Measurements from ENCODE around the gene MBP. TPM values are rescaled to one million over a fixed set of nuclear protein-coding genes. Genes with fewer than 3 reads are reported as not detected.

The MBP gene
- polyA plus RNA-seq, 3 donors: 6.6 to 14.6 (median 8.5) TPM

DNA sequence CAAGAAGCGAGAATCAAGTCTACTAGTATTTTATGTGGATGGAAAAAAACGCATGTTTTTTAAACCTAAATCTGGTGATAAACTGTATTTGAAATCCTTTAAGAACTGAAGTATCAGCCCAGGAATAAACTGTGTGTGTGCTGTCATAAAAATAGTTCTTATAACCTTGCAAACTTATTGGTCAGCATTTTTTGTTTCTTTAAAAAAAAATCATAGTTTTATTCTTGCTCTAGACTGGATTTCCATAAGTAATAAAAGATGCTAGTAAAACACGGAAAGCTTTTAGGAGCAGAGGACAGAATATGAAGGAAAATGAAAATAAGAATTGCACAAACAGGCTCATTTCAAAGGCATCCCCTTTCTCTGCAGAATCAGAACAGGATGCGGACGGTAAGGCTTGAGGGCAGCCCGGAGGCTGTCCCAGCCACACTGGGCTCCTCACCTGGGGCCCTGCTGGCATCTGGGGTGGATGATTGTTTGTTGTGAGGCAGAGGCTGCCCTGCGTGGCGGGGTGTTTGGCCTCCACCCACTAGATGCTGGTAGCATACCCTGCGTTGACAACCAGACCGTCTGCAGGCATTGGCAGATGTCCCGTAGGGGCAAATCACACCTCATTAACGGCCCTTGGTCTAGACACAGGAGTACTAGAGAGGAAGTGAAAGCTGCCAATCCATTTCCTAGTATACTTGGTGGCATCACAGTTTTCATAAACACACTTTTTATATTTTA lies 52.5 kb downstream of the MBP start:
- H3K27ac ChIP-seq (ENCODE audit: low read depth, low read length): no peak overlapping the region
- 52 to 86% (median 57%) methylated on average over 12 of the region's 12 CpGs for whole genome bisulfite sequencing, 3 donors

DNA sequence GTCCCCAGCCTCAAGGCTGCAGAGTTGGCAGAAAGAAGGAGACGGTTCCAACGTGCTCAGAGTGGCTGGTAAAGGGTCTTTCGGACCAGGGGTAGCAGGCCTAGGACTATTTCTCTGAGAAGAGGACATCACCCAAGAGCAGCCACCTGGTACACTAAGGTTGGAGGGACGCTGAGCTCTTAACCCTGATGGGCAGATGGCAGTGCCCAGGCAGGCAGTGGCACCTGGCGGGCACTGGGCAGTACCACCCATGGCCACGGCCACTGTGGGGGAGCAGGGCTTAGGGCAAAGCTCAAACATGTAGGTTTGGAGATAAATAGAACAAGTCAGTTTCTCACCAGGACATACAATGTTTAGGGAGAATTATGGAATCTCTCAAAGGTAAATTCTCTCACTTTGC lies 53.5 kb downstream of the MBP start:
- WGBS, 3 donors: 80 to 89% (median 83%) methylated on average over 6 of the region's 6 CpGs
- H3K27ac ChIP-seq (ENCODE audit: low read depth, low read length): no peak overlapping the region

DNA sequence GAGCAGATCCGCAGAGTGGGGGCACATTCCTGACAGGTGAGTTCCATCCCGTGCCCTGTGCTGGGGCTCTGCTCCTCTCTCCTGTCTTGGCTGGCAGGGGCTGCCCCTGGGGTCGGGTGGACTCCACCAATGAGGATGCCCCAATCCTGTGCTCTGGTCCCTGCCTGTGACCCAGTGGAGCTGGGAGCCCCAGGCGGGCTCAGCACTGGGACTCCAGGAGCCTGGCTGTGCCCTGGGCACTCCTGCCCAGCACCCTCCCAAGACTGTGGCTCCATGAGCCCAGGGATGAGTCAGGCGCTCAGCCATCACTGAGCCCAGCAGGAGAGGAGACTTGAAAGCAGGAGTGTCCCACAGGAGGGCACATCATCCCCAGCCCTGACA lies 53.9 kb downstream of the MBP start:
- WGBS, 3 donors: 86 to 100% (median 98%) methylated on average over 4 to 5 of the region's 5 CpGs
- no peak overlapping the region for H3K27ac ChIP-seq (ENCODE audit: low read depth, low read length)

DNA sequence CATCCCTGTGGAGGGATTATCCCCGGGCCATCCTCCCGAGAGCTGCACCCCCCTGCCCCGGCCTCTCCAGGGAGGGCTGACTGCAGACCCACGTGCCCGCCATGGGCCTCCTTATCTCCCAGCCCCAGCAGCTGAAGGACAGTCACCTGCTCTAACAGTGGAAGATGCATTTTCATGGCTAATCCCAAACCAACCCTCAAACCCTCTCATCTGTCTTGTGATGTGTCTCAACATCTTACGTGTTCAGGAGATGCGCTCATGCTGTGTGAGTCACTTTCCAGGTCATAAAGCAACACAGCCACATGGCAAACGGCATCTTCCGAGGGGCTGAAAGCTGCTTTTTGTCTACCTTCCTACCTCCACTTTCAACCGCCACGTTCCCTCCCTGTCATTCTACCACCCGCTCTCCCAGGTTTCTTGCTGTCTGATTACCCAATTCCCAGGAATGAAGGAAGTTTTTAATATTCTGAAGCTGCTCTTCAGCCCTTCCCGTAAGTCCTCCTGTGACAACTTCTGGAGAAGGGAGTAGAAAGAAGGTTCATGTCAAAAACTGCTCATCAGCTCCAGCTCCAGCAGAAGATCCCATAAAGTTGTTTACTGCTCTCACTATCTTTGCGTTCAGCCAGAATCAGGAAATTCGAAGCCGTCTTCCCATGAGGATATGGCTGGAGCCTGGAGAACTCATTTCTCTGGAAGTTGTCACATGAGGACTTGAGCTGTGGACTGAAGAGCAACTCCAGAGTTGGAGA lies 54.5 kb downstream of the MBP start:
- no peak overlapping the region for H3K27ac ChIP-seq (ENCODE audit: low read depth, low read length)
- 77 to 83% (median 78%) methylated on average over 16 of the region's 16 CpGs for whole genome bisulfite sequencing, 3 donors

DNA sequence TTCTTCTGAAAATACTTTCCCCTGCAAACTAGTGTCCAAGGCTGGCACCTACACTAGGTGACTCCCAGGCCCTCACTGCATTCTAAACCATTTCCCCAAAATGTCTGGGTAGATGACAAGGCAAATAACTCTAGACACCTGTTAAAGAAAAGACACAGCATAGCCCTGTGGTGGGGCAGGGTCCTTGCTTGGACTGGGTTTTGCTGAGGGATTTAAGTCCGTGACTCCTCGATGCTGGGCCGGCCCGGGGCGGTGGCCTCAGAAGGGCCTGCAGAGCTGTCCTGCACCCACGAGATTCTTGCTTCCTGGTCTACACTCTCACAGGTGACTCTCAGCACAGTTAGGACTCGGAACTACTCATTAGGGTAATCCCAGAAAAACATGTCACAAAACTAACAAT lies 55.2 kb downstream of the MBP start:
- no peak overlapping the region for H3K27ac ChIP-seq (ENCODE audit: low read depth, low read length)
- 92 to 97% (median 94%) methylated on average over 7 of the region's 7 CpGs for WGBS, 3 donors

DNA sequence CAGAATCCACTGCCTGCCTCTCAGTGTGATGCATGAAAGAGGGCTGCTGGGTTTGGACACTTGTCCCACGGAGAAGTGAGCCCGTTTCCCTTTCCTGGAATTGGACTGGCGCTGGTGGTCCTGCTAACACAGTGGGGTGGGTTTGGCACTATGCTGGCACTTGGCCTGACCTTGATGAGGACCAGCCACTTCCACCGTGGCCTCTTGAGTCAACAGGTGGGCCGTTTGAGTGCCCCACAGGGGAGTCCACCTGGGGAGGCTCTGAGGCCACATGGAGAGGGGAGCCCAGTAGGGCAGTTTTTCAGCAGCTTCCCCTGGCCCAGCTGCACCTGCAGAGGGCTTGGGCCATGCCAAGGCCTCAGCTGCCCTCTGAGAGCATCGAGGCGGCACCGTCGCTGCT lies 56.5 kb downstream of the MBP start:
- no peak overlapping the region for H3K27ac ChIP-seq (ENCODE audit: low read depth, low read length)
- 83 to 94% (median 94%) methylated on average over 9 of the region's 9 CpGs for WGBS, 3 donors

DNA sequence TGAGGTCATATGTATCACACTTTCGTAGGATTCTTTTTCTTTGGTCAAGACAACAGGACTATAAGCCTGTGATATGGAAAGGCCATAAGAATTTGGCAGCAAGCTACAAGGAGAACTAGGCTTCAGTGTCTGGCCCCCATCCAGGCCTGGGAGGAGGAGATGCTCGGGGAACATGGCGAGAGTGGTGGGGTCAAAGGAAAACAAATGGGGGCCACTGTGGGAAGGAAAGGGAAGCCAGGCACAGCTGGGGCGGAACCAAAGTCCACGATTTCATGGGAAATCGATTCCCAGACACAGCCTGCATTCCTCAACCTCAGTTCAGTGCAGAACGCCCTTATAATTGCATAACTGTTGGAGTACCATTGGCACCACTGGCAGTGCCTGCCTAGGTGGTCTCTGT lies 58.2 kb downstream of the MBP start:
- 62 to 67% (median 65%) methylated on average over 7 of the region's 7 CpGs for WGBS, 3 donors
- no peak overlapping the region for H3K27ac ChIP-seq (ENCODE audit: low read depth, low read length)

DNA sequence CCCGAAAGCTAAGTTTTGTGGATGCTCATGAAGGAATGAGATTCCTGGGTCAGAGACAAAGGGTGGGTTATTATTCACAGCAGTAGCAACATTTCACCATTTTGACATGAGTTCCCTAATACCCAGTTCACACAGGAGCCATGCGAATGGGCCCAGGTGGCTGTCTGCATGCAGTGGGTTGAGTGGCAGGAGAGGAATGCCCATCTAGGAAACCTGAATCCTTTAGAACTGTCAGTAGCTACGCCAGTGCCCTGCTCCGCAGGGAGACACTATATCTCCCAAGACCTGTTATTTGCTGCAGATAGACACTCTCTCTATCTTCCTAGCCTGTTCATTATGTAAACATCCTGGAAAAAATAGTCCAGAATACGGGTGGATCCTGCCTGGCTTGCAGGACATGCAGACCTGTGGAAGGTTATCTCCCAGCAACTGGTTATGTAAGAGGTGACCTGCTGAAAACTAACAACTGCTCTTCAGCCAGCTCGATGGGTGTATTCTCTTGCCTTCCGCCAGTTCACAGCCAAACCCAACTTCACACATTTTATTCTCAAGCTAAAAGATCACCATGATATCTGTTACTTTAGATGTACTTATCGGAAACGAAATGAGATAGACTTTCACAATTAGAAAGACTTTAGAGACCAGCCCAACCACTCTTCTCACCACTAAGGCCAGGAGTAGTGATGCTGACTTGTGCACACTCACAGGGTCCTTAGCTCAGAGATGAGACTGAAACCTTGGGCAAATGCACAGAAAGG lies 59.1 kb downstream of the MBP start:
- H3K27ac ChIP-seq (ENCODE audit: low read depth, low read length): no peak overlapping the region
- 75 to 86% (median 86%) methylated on average over 9 of the region's 9 CpGs for WGBS, 3 donors

DNA sequence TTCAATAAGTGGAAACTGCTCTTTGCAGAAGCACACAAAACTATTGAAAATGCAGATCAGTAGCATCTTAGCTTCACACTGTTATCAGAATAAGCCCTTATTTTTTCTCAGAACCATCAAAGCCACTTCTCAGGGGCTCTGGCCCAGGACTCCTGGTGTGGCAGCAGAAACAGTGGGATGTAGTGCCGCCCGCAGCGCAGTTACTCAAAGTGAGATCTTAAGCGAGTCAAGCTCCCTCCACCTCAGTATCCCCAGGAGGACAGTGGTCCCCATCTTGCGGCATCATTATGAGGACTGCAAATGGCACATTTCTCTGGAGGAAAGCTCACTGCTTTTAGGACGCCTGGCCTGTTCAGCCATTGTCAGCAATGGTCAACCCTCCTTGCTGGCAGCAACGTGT lies 60.0 kb downstream of the MBP start:
- H3K27ac ChIP-seq (ENCODE audit: low read depth, low read length): no peak overlapping the region
- WGBS, 3 donors: 95 to 96% (median 95%) methylated on average over 7 of the region's 7 CpGs

DNA sequence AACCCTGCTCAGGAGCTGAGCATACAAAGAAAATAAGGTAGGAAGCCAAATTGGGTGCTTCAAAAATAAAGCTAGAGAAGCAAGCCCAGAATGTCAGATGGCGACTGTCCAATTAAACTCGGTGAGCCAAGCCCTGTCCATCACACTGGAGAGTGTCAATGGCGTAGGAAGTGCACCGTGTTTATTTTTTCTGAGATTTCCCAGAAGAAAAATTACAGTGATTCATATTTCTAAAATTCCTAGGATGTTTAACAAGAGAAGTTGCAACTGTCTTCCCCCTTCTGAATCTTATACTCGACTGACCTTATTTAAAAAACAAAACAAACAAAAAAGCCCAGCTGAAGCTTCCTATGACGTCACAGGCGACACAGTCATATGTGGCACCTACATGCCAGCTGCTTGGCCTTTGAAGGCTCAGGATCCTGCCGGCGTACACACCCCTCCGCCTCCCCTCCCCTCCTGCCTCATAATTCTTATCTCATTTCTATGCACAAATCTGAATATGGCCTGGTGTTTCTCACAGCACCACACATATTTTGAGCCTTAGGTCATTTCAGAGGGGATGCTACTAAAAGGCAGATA lies 60.8 kb downstream of the MBP start:
- 26 to 48% (median 38%) methylated on average over 10 of the region's 10 CpGs for WGBS, 3 donors
- no peak overlapping the region for H3K27ac ChIP-seq (ENCODE audit: low read depth, low read length)

DNA sequence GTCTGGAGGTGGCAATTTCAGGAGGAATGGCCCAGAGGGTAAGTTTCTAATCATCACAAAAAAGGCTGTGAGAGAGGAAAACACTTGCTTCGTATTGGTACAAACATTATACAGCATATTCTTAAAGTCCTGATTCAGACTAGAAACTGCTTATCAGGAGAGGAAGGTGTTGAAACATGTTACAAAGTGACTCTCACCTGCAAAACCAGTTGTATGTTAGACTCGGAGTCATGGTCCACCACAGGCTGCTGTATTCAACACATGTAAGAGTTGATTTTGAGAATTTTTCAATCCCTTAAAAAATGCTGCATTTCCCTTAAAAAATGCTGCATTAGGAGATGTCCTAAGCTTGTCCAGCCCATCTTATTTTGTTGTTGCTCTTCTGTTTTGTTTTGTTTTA lies 61.5 kb downstream of the MBP start:
- 72 to 78% (median 76%) methylated on average over 2 of the region's 2 CpGs for WGBS, 3 donors
- H3K27ac ChIP-seq (ENCODE audit: low read depth, low read length): no peak overlapping the region

DNA sequence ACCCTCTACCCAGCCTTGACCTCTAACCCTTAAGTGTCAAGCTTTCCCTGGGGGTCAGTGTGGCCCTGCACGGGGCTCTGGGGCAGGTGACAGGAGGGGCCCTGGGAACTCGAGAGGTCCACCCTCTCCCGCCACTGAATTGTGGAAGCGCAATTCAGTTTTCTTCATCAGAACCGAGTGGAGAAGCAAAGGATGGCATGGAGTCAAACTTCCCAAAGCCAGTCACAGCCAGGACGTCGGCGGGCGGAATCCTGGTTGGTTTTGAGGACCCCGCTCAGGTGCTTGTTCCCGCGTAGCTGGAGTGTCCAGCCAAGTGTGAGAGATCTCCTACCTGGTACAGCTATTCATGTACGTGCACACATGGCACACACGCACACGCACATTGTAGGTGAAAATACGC lies 62.0 kb downstream of the MBP start:
- H3K27ac ChIP-seq (ENCODE audit: low read depth, low read length): no peak overlapping the region
- 89 to 94% (median 91%) methylated on average over 16 of the region's 16 CpGs for WGBS, 3 donors

DNA sequence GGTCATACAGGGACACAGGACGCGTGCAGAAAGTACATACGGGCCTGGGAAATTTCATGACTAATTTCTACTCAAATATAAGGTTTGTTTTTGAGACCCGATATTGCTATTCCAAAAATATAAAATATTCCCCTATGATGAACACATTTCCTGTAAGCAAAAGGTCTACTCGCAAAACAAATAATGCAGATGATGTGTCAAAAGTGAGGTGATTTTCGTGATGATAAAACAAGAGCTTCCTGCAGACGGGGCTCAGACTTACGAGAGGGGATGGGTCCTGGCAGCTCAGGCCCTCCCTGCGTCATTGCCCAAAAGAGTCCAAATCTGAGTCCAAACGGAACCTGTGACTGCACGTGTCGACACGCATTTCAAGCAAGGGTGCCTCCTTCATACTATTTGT lies 62.7 kb downstream of the MBP start:
- no peak overlapping the region for H3K27ac ChIP-seq (ENCODE audit: low read depth, low read length)
- 85 to 93% (median 87%) methylated on average over 13 of the region's 13 CpGs for WGBS, 3 donors

DNA sequence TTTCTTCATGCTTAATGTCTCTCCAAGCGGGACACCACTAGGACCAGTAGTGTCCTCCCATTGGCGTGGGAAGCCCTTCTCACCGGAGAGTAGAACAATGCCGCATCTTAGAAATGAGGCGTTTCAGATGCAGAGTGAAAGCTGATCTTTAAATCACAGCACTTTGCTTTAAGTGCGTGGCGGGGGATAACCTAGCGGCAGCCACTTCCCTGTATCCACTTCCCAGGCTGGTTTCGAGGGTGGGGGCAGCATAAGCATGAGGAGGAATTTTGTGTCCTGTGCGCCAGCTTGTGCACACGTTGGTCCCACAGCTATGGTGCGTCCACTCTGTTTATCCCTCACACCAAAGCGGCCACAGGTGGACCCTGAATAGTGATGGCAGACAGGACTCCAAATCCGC lies 63.1 kb downstream of the MBP start:
- peak overlapping the region; percentile 21 for H3K27ac ChIP-seq (ENCODE audit: low read depth, low read length)
- WGBS, 3 donors: 87 to 94% (median 90%) methylated on average over 14 of the region's 14 CpGs

DNA sequence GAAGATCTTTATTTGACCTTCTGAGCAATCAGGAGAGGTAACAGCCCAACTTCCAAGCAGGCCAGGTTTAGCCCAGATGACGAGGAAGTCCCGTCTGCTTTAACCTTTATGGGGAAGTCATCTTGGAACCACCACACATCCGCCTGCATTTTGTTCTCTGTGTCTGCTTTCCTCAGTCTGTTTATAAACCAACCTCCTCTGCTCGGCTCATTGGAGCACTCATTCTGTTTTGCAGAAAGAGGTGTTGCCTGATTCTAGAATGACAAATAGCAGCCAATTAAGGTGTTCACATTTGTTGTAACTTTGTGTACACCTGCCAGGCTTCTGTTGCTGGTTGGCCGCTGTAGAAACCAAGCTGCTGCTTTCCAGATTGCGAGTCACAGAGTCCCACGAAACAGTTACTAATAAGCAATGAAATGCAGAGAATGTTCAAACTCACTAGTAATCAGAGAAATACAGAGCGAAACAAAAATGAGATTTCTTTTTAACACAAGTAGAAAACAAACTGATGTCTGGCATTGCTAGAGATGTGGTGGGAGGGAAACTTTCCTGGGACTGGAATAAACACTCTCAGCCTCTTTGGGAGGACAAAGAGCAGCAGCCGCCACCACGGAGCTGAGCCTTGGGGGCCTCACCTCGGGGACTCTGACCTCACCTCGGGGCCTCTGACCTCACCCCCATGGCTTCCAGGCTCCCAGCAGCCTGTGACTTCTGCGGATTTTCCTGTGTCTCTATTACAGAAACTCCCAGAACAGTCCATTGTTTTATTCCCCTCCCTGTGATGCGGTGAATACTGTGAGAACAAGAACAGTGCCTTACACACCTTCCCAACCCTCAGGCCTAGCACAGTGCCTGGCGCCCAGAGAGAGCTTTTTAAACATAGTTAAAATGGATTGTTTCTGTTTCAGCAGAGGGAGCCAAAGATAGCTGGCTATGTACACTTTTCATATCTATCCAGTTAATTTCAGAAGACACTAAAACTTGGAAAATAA lies 64.0 kb downstream of the MBP start:
- 42 to 58% (median 49%) methylated on average over 15 of the region's 15 CpGs for WGBS, 3 donors
- peak overlapping the region; percentile 62 for H3K27ac ChIP-seq (ENCODE audit: low read depth, low read length)

DNA sequence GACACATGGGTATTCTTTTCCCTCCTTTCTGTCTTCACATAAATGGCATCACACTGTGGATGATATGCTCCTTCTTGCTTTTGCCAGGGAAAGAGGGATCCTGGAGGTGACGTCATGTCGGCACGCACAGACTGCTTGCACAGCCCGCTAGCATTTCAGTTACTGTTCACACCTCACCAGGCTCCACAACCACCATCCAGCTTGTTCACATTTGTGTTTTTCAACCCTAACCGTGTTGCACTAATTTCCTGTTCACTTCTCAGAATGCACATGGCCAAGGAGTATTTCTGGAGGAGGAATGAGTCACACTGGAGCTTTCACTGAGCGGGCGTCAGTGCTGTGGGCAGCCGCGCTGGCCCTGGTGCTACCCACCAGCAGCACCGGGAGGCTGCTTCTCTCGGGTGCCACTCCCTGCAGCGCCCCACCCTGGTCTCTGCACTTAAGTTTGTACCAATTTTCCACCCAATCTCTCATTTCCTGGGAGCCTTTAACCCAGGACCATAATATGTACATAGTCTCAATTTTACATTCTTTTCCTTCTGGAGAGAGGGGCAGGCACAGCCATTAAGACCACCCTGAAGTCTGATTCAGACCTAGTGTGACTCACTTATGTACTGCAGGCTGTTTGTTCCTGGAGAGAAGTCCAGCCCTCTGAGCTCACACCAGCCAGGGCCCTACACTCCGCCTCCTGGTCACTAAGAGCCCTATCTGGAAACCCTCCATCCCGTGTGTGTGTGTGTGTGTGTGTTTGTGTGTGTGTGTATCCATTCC lies 65.1 kb downstream of the MBP start:
- WGBS, 3 donors: 27 to 76% (median 32%) methylated on average over 14 of the region's 14 CpGs
- peak overlapping the region; percentile 84 for H3K27ac ChIP-seq (ENCODE audit: low read depth, low read length)

DNA sequence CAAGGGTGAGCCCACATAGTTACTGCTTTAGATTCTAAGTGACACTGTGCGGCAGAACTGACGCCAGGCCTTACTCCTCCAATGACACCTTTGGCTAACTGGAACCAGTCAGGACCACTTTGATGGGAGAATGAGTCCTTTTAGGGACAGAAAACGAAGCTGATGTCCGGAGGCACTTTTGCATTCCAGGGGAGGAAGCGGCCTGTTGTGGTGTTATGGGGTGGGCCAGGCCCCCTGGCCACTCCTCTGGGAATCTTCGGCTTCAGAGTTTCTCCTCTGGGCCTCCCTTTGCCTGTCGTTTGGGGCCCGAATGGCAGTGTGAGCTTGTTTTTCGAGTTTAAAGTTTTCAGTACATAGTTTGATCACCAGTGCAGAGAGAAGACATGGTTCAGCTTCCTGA lies 65.9 kb downstream of the MBP start:
- 82 to 87% (median 85%) methylated on average over 9 of the region's 9 CpGs for WGBS, 3 donors
- peak overlapping the region; percentile 84 for H3K27ac ChIP-seq (ENCODE audit: low read depth, low read length)
